ENCODE measurements around the gene MFAP3L. TPM values are rescaled to one million over a fixed set of nuclear protein-coding genes. Genes with fewer than 3 reads are reported as not detected.

Gene MFAP3L
- total RNA-seq, 4 donors from 2014 or later: 0.23 to 1.8 (median 1.1) TPM

- Histone ChIP-seq H3K4me1 (no peaks in the 10 kb centered on the region), H3K9me3 (no peaks in the 10 kb centered on the region), H3K27me3 (peaks cover 0 to 83% (median 0%) of the 10 kb centered on the region in 4 donors), H3K36me3 (no peaks in the 10 kb centered on the region), H3K4me3 (no peak overlapping the region), H3K27ac (no peak overlapping the region)
- intact Hi-C loops (cut with DNase I): no loop called here
- DNase-seq: no peak
- 60 to 66% methylated on average over 9 of the region's 9 CpGs for WGBS, 2 donors
- TF ChIP-seq POLR2A (IDR thresholded peaks at IDR 0.05) (no peak), CTCF (IDR thresholded peaks at IDR 0.05) (no peak)
These were observed 54.7 kb downstream of the MFAP3L start for GRCh38 chr4:169971456-169972015.

- 42 to 53% methylated on average over 2 of the region's 2 CpGs for WGBS, 2 donors
These were observed 57.2 kb downstream of the MFAP3L start for GRCh38 chr4:169968999-169969398.

GRCh38 chr4:169963998-169964397 lies 62.2 kb downstream of the MFAP3L start:
- peaks cover 0 to 79% (median 0%) of the 10 kb centered on the region in 4 donors for H3K27me3 ChIP-seq
- TF ChIP-seq CTCF (IDR thresholded peaks at IDR 0.05): no peak
- TF ChIP-seq POLR2A (IDR thresholded peaks at IDR 0.05): no peak
- H3K4me1 ChIP-seq: peaks cover 0 to under 1% (median 0%) of the 10 kb centered on the region in 3 donors
- intact Hi-C loops (cut with DNase I): no loop called here
- no peak overlapping the region for H3K4me3 ChIP-seq
- 26 to 45% methylated on average over 1 of the region's 1 CpG for WGBS, 2 donors
- DNase-seq: no peak
- no peaks in the 10 kb centered on the region for H3K9me3 ChIP-seq
- no peak overlapping the region for H3K27ac ChIP-seq
- H3K36me3 ChIP-seq: no peaks in the 10 kb centered on the region

More at GRCh38 chr4:169968999-169969398, 57.2 kb downstream of the MFAP3L start:
- Histone ChIP-seq H3K27ac (no peak overlapping the region), H3K4me1 (no peaks in the 10 kb centered on the region), H3K4me3 (no peak overlapping the region), H3K9me3 (no peaks in the 10 kb centered on the region), H3K27me3 (peaks cover 0 to 90% (median 0%) of the 10 kb centered on the region in 4 donors), H3K36me3 (no peaks in the 10 kb centered on the region)
- intact Hi-C loops (cut with DNase I): no loop called here
- no peak for TF ChIP-seq POLR2A (IDR thresholded peaks at IDR 0.05)
- no peak for TF ChIP-seq CTCF (IDR thresholded peaks at IDR 0.05)
- no peak for DNase-seq

GRCh38 chr4:169959254-169959653 lies 66.9 kb downstream of the MFAP3L start:
- peaks cover 0 to 6% (median 0%) of the 10 kb centered on the region in 3 donors for H3K4me1 ChIP-seq
- no peak overlapping the region for H3K27ac ChIP-seq
- no peak overlapping the region for H3K4me3 ChIP-seq
- TF ChIP-seq CTCF (IDR thresholded peaks at IDR 0.05) (no peak), POLR2A (IDR thresholded peaks at IDR 0.05) (no peak)
- DNase-seq: no peak
- peaks cover 0 to 70% (median 0%) of the 10 kb centered on the region in 4 donors for H3K27me3 ChIP-seq
- no peaks in the 10 kb centered on the region for H3K9me3 ChIP-seq
- intact Hi-C loops (cut with DNase I): no loop called here
- no peaks in the 10 kb centered on the region for H3K36me3 ChIP-seq
- 69 to 76% methylated on average over 3 of the region's 3 CpGs for WGBS, 2 donors

GRCh38 chr4:169958629-169959028 lies 67.6 kb downstream of the MFAP3L start:
- no peaks in the 10 kb centered on the region for H3K9me3 ChIP-seq
- H3K36me3 ChIP-seq: no peaks in the 10 kb centered on the region
- no peak for DNase-seq
- no peak overlapping the region for H3K27ac ChIP-seq
- intact Hi-C loops (cut with DNase I): no loop called here
- peaks cover 0 to 6% (median 0%) of the 10 kb centered on the region in 3 donors for H3K4me1 ChIP-seq
- peaks cover 0 to 70% (median 0%) of the 10 kb centered on the region in 4 donors for H3K27me3 ChIP-seq
- no peak overlapping the region for H3K4me3 ChIP-seq
- WGBS, 2 donors: 71 to 73% methylated on average over 7 of the region's 7 CpGs
- TF ChIP-seq POLR2A (IDR thresholded peaks at IDR 0.05) (no peak), CTCF (IDR thresholded peaks at IDR 0.05) (no peak)
